Stimulated activated CD8-positive, alpha-beta memory T cell treated with anti-CD3 and anti-CD28 coated beads, Interleukin-7, amount 100 ng/mL, for 48 hours (primary cell): ENCODE measurements around the gene RIMBP2.
"Not testable (repeated sequence)": the region's sequence is repeated elsewhere in the genome, so short reads cannot be mapped to it uniquely, and the experiment has no call there.

Experiments
- DNase-seq, 2 donors: peaks; one replicate each; pipeline ENCODE4 v3.0.0-alpha.2; 2020; ENCODE audit warnings: low read depth in 1 of 2; ENCODE audit errors: extremely low read depth in 1 of 2

Gene RIMBP2

GRCh38 chr12:130661486-130662255 is 54.4 kb downstream of the RIMBP2 start:
- no peak for DNase-seq

- no peak for DNase-seq
Measured at GRCh38 chr12:130661059-130661458, 55.0 kb downstream of the RIMBP2 start.

- no peak for DNase-seq
Measured at GRCh38 chr12:130658145-130658911, 57.8 kb downstream of the RIMBP2 start.

GRCh38 chr12:130656411-130656810 is 59.7 kb downstream of the RIMBP2 start:
- DNase-seq, result no peak

- no peak for DNase-seq
Measured at GRCh38 chr12:130655881-130656280, 60.2 kb downstream of the RIMBP2 start.

DNA sequence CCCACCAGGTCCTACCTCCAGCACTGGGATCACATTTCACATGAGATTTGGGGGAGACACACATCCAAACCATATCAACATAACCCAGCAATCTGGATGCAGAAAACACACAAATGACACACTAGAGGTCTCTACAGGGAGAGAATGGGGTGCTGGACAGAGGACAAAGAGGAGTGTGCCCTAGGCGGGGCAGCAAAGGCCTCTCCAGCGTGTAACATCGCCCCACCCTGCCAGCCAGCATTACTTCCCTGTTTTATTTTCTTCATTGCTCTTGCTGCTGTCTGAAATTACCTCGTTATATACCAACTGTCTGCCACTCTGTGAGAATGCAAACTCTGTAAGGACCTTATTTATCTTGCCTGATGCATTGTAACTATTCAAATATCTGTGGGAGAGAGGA is 61.1 kb downstream of the RIMBP2 start:
- DNase-seq, result no peak

GRCh38 chr12:130651188-130651959 is 64.7 kb downstream of the RIMBP2 start:
- no peak for DNase-seq

DNA sequence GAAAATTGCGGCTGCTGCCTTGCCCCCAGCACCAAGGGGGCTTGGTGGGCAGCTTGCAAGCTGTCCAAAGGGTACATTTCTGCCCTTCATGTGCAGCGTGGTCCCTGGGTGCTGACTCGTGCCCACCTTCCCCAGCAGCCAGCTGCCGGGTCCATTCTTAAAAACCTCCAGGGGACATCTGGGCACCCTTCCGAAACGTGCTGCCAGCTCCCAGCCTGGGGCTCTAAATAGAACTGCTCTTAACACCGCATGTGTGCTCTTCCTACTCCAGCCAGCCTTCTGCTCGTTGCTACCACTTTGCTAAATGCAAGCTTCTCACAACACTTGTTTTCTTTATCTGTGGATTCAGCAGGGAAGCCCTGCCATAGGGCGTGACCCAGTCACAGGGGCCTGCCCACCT is 66.0 kb downstream of the RIMBP2 start:
- DNase-seq, result no peak

DNA sequence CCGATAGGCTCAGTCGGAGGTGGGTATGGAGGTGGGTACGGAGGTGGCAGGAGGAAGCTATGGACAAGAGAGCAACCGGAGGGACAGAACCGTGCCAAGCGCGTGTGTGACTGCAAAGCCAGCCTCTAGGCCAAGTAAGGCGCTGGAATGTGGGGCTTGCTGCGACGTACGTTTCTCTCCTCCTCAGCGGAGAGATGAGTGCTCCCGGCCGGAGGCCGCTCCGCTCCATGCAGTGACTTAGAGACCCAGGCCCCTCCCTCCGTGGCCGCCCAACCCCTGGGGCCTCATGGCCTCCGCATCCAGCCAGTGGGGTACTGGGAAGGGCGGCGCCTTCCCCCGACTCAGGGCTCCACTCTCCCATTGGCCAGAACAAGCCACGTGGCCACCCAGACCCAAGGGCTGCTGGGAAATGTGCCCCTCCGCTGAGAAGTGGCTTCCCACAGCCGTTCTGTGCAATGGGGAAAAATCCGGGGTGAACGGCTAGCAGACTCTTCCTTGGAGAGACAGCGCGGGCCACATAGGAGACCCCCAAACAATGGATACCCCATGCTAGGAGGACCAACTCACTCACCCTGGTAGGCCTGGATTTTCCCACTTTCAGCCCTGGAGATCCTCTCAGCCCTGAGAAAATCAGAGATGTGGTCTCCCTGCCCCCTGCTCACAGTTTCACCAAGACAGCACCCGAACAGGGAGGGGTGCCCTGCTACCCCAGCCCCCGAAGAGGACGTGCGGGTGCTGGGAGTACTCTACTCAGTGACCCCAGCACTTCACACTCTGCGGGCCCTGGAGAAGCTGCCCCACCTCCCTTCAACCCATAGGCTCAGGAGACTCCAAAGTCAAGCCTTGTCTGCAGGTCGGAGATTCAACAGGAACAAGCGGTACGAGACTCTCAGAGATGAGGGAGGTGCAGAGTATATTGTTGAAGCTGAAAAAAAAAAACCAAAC is 66.7 kb downstream of the RIMBP2 start:
- DNase-seq, result no peak

GRCh38 chr12:130647814-130648213 is 68.3 kb downstream of the RIMBP2 start:
- DNase-seq, result no peak

GRCh38 chr12:130646716-130647370 is 69.3 kb downstream of the RIMBP2 start:
- no peak for DNase-seq

GRCh38 chr12:130646191-130646590 is 69.9 kb downstream of the RIMBP2 start:
- DNase-seq, result not testable (repeated sequence)

- no peak for DNase-seq
Measured at GRCh38 chr12:130645751-130646150, 70.3 kb downstream of the RIMBP2 start.

DNA sequence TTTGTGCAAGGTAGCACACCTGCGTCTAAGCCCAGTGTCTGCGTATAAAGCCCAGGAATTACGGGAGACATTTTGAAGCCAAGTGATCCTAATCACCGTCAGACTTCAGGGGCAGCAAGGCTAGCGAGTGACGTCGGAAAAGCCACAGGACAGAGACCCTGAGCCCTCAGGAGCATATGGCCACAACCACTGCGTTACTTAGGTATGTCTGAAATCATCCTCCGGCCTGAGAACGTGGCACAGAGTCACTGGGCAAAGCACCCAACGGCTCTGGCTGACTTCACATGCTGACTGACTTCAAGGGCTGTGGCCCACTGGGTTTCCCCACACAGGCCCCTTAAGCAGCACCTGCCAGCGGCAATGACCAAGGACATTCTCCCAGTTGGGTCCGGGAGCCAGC is 71.5 kb downstream of the RIMBP2 start:
- DNase-seq, result no peak

DNA sequence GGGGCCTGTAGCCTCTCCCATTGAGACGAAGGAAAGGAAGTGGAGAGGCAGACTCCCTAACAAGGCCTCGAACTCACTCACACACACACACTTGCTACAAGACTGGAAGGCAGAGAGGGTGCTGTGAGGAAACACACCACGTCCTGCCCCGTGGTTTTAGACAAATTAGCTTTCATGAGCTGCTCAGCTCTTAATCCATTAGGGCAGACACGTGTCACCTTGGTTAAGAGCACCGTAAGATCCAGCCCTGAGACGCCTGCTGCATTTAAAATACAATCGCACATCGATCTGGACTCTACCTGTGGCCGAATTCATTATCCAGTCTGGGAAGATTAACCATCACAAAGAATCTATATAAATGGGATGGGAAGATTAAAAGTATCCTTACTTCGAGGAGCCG is 72.0 kb downstream of the RIMBP2 start:
- DNase-seq, result no peak

- no peak for DNase-seq
Measured at GRCh38 chr12:130642856-130643255, 73.2 kb downstream of the RIMBP2 start.

GRCh38 chr12:130641533-130642184 is 74.4 kb downstream of the RIMBP2 start:
- DNase-seq, result no peak

DNA sequence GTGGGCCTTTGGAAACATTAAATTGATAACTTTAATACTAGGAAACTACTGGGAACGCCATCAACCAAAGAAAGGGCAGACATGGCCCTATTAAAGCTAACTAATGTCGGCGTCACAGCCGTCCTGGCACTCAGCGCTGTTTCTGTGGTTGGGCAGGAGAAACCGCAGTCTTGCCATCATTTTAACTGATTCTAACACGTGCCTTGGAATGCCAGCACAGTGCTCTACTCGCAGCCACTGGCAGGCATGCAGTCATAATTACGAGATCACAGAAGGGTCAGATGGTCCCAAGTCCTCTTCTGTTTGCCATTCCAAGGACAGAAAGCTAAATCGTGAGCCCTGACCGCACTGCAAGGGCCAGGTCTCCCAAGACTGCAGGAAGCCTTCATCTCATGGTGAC is 75.2 kb downstream of the RIMBP2 start:
- DNase-seq, result no peak

GRCh38 chr12:130640496-130640895 is 75.6 kb downstream of the RIMBP2 start:
- no peak for DNase-seq
